ENCODE data around the gene CORO2B. TPM values are rescaled to one million over a fixed set of nuclear protein-coding genes. Genes with fewer than 3 reads are reported as not detected.

Gene CORO2B
- total RNA-seq, 1 experiment from 2014 or later: 10.5 TPM

GRCh38 chr15:68554721-68555678 lies 23.8 kb upstream of the CORO2B start:
- DNase-seq (ENCODE audit: low read depth): no peak

GRCh38 chr15:68555679-68556037 lies 23.1 kb upstream of the CORO2B start:
- DNase-seq (ENCODE audit: low read depth): no peak

- DNase-seq (ENCODE audit: low read depth): no peak
These were observed 22.4 kb upstream of the CORO2B start for GRCh38 chr15:68556139-68556990.

- no peak for DNase-seq (ENCODE audit: low read depth)
These were observed 21.1 kb upstream of the CORO2B start for GRCh38 chr15:68557469-68558317.

GRCh38 chr15:68558318-68559305 lies 20.2 kb upstream of the CORO2B start:
- DNase-seq (ENCODE audit: low read depth): no peak

- peak; percentile 76 for DNase-seq (ENCODE audit: low read depth)
These were observed 19.2 kb upstream of the CORO2B start for GRCh38 chr15:68559345-68560310.

- no peak for DNase-seq (ENCODE audit: low read depth)
These were observed 18.2 kb upstream of the CORO2B start for GRCh38 chr15:68560501-68561113.

- DNase-seq (ENCODE audit: low read depth): no peak
These were observed 17.5 kb upstream of the CORO2B start for GRCh38 chr15:68561171-68561900.

- no peak for DNase-seq (ENCODE audit: low read depth)
These were observed 16.9 kb upstream of the CORO2B start for GRCh38 chr15:68561901-68562300.

GRCh38 chr15:68564173-68564572 lies 14.6 kb upstream of the CORO2B start:
- no peak for DNase-seq (ENCODE audit: low read depth)

GRCh38 chr15:68565234-68565633 lies 13.6 kb upstream of the CORO2B start:
- no peak for DNase-seq (ENCODE audit: low read depth)

GRCh38 chr15:68565726-68566125 lies 13.1 kb upstream of the CORO2B start:
- no peak for DNase-seq (ENCODE audit: low read depth)

- no peak for DNase-seq (ENCODE audit: low read depth)
These were observed 12.3 kb upstream of the CORO2B start for GRCh38 chr15:68566377-68566954.

- no peak for DNase-seq (ENCODE audit: low read depth)
These were observed 11.4 kb upstream of the CORO2B start for GRCh38 chr15:68567345-68567744.

GRCh38 chr15:68570974-68571373 lies 7.8 kb upstream of the CORO2B start:
- DNase-seq (ENCODE audit: low read depth): no peak

- no peak for DNase-seq (ENCODE audit: low read depth)
These were observed 7.2 kb upstream of the CORO2B start for GRCh38 chr15:68571582-68571981.

GRCh38 chr15:68572309-68572708 lies 6.5 kb upstream of the CORO2B start:
- DNase-seq (ENCODE audit: low read depth): no peak

GRCh38 chr15:68572921-68573320 lies 5.9 kb upstream of the CORO2B start:
- DNase-seq (ENCODE audit: low read depth): no peak
